ENCODE data around the gene GRID2.

Gene GRID2

GRCh38 chr4:92305878-92306520 lies 2.2 kb downstream of the GRID2 start:
- H3K27me3 ChIP-seq (ENCODE audit: control insufficient read depth, insufficient read depth, low read length): peaks cover 6% of the 10 kb centered on the region
- peak overlapping the region; percentile 93 for H3K27ac ChIP-seq (ENCODE audit: low read depth, low read length)

GRCh38 chr4:92307181-92307580 lies 3.4 kb downstream of the GRID2 start:
- Histone ChIP-seq H3K36me3 (ENCODE audit: control insufficient read depth, insufficient read depth, low read length) (no peaks in the 10 kb centered on the region), H3K27me3 (ENCODE audit: control insufficient read depth, insufficient read depth, low read length) (peaks cover 6% of the 10 kb centered on the region), H3K27ac (ENCODE audit: low read depth, low read length) (no peak overlapping the region)

More at GRCh38 chr4:92305878-92306520, 2.2 kb downstream of the GRID2 start:
- Histone ChIP-seq H3K9ac (ENCODE audit: low read depth, low read length) (peak overlapping the region; percentile 62), H3K36me3 (ENCODE audit: control insufficient read depth, insufficient read depth, low read length) (no peaks in the 10 kb centered on the region), H3K4me3 (ENCODE audit: low read depth, low read length) (peak overlapping the region; percentile 84), H3K9me3 (ENCODE audit: control insufficient read depth, insufficient read depth, low read length) (no peaks in the 10 kb centered on the region), H3K4me1 (ENCODE audit: control insufficient read depth, insufficient read depth, low read length) (peaks cover 36% of the 10 kb centered on the region)

GRCh38 chr4:92307866-92308265 lies 4.1 kb downstream of the GRID2 start:
- Histone ChIP-seq H3K27ac (ENCODE audit: low read depth, low read length) (no peak overlapping the region), H3K9ac (ENCODE audit: low read depth, low read length) (no peak overlapping the region), H3K4me3 (ENCODE audit: low read depth, low read length) (no peak overlapping the region), H3K36me3 (ENCODE audit: control insufficient read depth, insufficient read depth, low read length) (no peaks in the 10 kb centered on the region), H3K27me3 (ENCODE audit: control insufficient read depth, insufficient read depth, low read length) (peaks cover 2% of the 10 kb centered on the region; the same call in 1 of the 2 replicates), H3K4me1 (ENCODE audit: control insufficient read depth, insufficient read depth, low read length) (peaks cover 20% of the 10 kb centered on the region), H3K9me3 (ENCODE audit: control insufficient read depth, insufficient read depth, low read length) (no peaks in the 10 kb centered on the region)

More at GRCh38 chr4:92307181-92307580, 3.4 kb downstream of the GRID2 start:
- H3K9me3 ChIP-seq (ENCODE audit: control insufficient read depth, insufficient read depth, low read length): no peaks in the 10 kb centered on the region
- peaks cover 27% of the 10 kb centered on the region for H3K4me1 ChIP-seq (ENCODE audit: control insufficient read depth, insufficient read depth, low read length)
- H3K4me3 ChIP-seq (ENCODE audit: low read depth, low read length): no peak overlapping the region
- H3K9ac ChIP-seq (ENCODE audit: low read depth, low read length): no peak overlapping the region

GRCh38 chr4:92317047-92317446 lies 13.3 kb downstream of the GRID2 start:
- Histone ChIP-seq H3K36me3 (ENCODE audit: control insufficient read depth, insufficient read depth, low read length) (no peaks in the 10 kb centered on the region), H3K27ac (ENCODE audit: low read depth, low read length) (no peak overlapping the region), H3K4me3 (ENCODE audit: low read depth, low read length) (no peak overlapping the region), H3K9me3 (ENCODE audit: control insufficient read depth, insufficient read depth, low read length) (no peaks in the 10 kb centered on the region), H3K4me1 (ENCODE audit: control insufficient read depth, insufficient read depth, low read length) (no peaks in the 10 kb centered on the region), H3K27me3 (ENCODE audit: control insufficient read depth, insufficient read depth, low read length) (no peaks in the 10 kb centered on the region), H3K9ac (ENCODE audit: low read depth, low read length) (no peak overlapping the region)

- H3K9me3 ChIP-seq (ENCODE audit: control insufficient read depth, insufficient read depth, low read length): no peaks in the 10 kb centered on the region
- H3K27me3 ChIP-seq (ENCODE audit: control insufficient read depth, insufficient read depth, low read length): no peaks in the 10 kb centered on the region
- H3K27ac ChIP-seq (ENCODE audit: low read depth, low read length): no peak overlapping the region
- H3K4me1 ChIP-seq (ENCODE audit: control insufficient read depth, insufficient read depth, low read length): peaks cover 21% of the 10 kb centered on the region
- H3K4me3 ChIP-seq (ENCODE audit: low read depth, low read length): no peak overlapping the region
- H3K36me3 ChIP-seq (ENCODE audit: control insufficient read depth, insufficient read depth, low read length): no peaks in the 10 kb centered on the region
- H3K9ac ChIP-seq (ENCODE audit: low read depth, low read length): no peak overlapping the region
These were observed 24.3 kb downstream of the GRID2 start for GRCh38 chr4:92328095-92328494.

- H3K36me3 ChIP-seq (ENCODE audit: control insufficient read depth, insufficient read depth, low read length): no peaks in the 10 kb centered on the region
- no peak overlapping the region for H3K27ac ChIP-seq (ENCODE audit: low read depth, low read length)
- no peak overlapping the region for H3K4me3 ChIP-seq (ENCODE audit: low read depth, low read length)
These were observed 29.2 kb downstream of the GRID2 start for GRCh38 chr4:92333016-92333415.

GRCh38 chr4:92334716-92335350 lies 31.1 kb downstream of the GRID2 start:
- Histone ChIP-seq H3K4me1 (ENCODE audit: control insufficient read depth, insufficient read depth, low read length) (peaks cover 14% of the 10 kb centered on the region; the same call in 1 of the 2 replicates), H3K27me3 (ENCODE audit: control insufficient read depth, insufficient read depth, low read length) (no peaks in the 10 kb centered on the region), H3K9me3 (ENCODE audit: control insufficient read depth, insufficient read depth, low read length) (no peaks in the 10 kb centered on the region), H3K27ac (ENCODE audit: low read depth, low read length) (no peak overlapping the region), H3K9ac (ENCODE audit: low read depth, low read length) (no peak overlapping the region), H3K36me3 (ENCODE audit: control insufficient read depth, insufficient read depth, low read length) (no peaks in the 10 kb centered on the region), H3K4me3 (ENCODE audit: low read depth, low read length) (no peak overlapping the region)

More at GRCh38 chr4:92333016-92333415, 29.2 kb downstream of the GRID2 start:
- no peaks in the 10 kb centered on the region for H3K9me3 ChIP-seq (ENCODE audit: control insufficient read depth, insufficient read depth, low read length)
- H3K9ac ChIP-seq (ENCODE audit: low read depth, low read length): no peak overlapping the region
- H3K4me1 ChIP-seq (ENCODE audit: control insufficient read depth, insufficient read depth, low read length): peaks cover 14% of the 10 kb centered on the region; the same call in 1 of the 2 replicates
- no peaks in the 10 kb centered on the region for H3K27me3 ChIP-seq (ENCODE audit: control insufficient read depth, insufficient read depth, low read length)

- H3K4me3 ChIP-seq (ENCODE audit: low read depth, low read length): no peak overlapping the region
- no peak overlapping the region for H3K27ac ChIP-seq (ENCODE audit: low read depth, low read length)
- no peaks in the 10 kb centered on the region for H3K9me3 ChIP-seq (ENCODE audit: control insufficient read depth, insufficient read depth, low read length)
- no peak overlapping the region for H3K9ac ChIP-seq (ENCODE audit: low read depth, low read length)
- H3K27me3 ChIP-seq (ENCODE audit: control insufficient read depth, insufficient read depth, low read length): no peaks in the 10 kb centered on the region
- H3K4me1 ChIP-seq (ENCODE audit: control insufficient read depth, insufficient read depth, low read length): no peaks in the 10 kb centered on the region
- H3K36me3 ChIP-seq (ENCODE audit: control insufficient read depth, insufficient read depth, low read length): no peaks in the 10 kb centered on the region
These were observed 35.9 kb downstream of the GRID2 start for GRCh38 chr4:92339676-92340075.

- H3K9ac ChIP-seq (ENCODE audit: low read depth, low read length): no peak overlapping the region
- no peak overlapping the region for H3K4me3 ChIP-seq (ENCODE audit: low read depth, low read length)
- no peaks in the 10 kb centered on the region for H3K4me1 ChIP-seq (ENCODE audit: control insufficient read depth, insufficient read depth, low read length)
- no peaks in the 10 kb centered on the region for H3K27me3 ChIP-seq (ENCODE audit: control insufficient read depth, insufficient read depth, low read length)
- no peaks in the 10 kb centered on the region for H3K36me3 ChIP-seq (ENCODE audit: control insufficient read depth, insufficient read depth, low read length)
- H3K9me3 ChIP-seq (ENCODE audit: control insufficient read depth, insufficient read depth, low read length): no peaks in the 10 kb centered on the region
- H3K27ac ChIP-seq (ENCODE audit: low read depth, low read length): no peak overlapping the region
These were observed 40.5 kb downstream of the GRID2 start for GRCh38 chr4:92344216-92344615.

GRCh38 chr4:92346289-92346688 lies 42.5 kb downstream of the GRID2 start:
- Histone ChIP-seq H3K4me1 (ENCODE audit: control insufficient read depth, insufficient read depth, low read length) (no peaks in the 10 kb centered on the region), H3K9ac (ENCODE audit: low read depth, low read length) (no peak overlapping the region), H3K36me3 (ENCODE audit: control insufficient read depth, insufficient read depth, low read length) (no peaks in the 10 kb centered on the region), H3K27ac (ENCODE audit: low read depth, low read length) (no peak overlapping the region), H3K27me3 (ENCODE audit: control insufficient read depth, insufficient read depth, low read length) (no peaks in the 10 kb centered on the region), H3K4me3 (ENCODE audit: low read depth, low read length) (no peak overlapping the region), H3K9me3 (ENCODE audit: control insufficient read depth, insufficient read depth, low read length) (no peaks in the 10 kb centered on the region)

- Histone ChIP-seq H3K4me1 (ENCODE audit: control insufficient read depth, insufficient read depth, low read length) (peaks cover 44% of the 10 kb centered on the region), H3K9ac (ENCODE audit: low read depth, low read length) (no peak overlapping the region), H3K9me3 (ENCODE audit: control insufficient read depth, insufficient read depth, low read length) (no peaks in the 10 kb centered on the region), H3K27me3 (ENCODE audit: control insufficient read depth, insufficient read depth, low read length) (no peaks in the 10 kb centered on the region), H3K27ac (ENCODE audit: low read depth, low read length) (no peak overlapping the region), H3K36me3 (ENCODE audit: control insufficient read depth, insufficient read depth, low read length) (no peaks in the 10 kb centered on the region), H3K4me3 (ENCODE audit: low read depth, low read length) (no peak overlapping the region)
These were observed 54.2 kb downstream of the GRID2 start for GRCh38 chr4:92357966-92358365.
